HepG2 (cell line): Measurements from ENCODE around the gene RRP8. TPM values are rescaled to one million over a fixed set of nuclear protein-coding genes. Genes with fewer than 3 reads are reported as not detected.

Source experiments
- GATAD2A ChIP-seq: IDR thresholded peaks from 2 replicates; pipeline ENCODE4 v1.6.1; 2016
- HNRNPL ChIP-seq: fragments of 200-400 bp; formaldehyde crosslinking; IDR thresholded peaks from 2 replicates; pipeline ENCODE4 v1.6.1; 2017; ENCODE audit warnings: mild to moderate bottlenecking, low read depth, low read length
- IKZF4 ChIP-seq: sonication (generic); formaldehyde crosslinking; IDR thresholded peaks from 2 replicates; pipeline ENCODE4 v1.5.1; 2020; ENCODE audit warnings: borderline replicate concordance, mild to moderate bottlenecking, low read depth, missing genetic modification reagents; ENCODE audit errors: not compliant biosample characterization
- KDM2A ChIP-seq: sonication (generic); formaldehyde crosslinking; IDR thresholded peaks from 2 replicates; pipeline ENCODE4 v1.4.0; 2020; ENCODE audit warnings: low read depth, missing genetic modification reagents, borderline replicate concordance
- MED1 ChIP-seq: sonication (generic); formaldehyde crosslinking; IDR thresholded peaks from 2 replicates; pipeline ENCODE4 v1.4.0; 2020; ENCODE audit warnings: missing genetic modification reagents
- NKX3-1 ChIP-seq: sonication (generic); formaldehyde crosslinking; IDR thresholded peaks from 2 replicates; pipeline ENCODE4 v1.5.0; 2020; ENCODE audit warnings: missing genetic modification reagents
- NONO ChIP-seq, 2 experiments: fragments of 450-650 bp in 1 of 2; sonication (generic) in 1 of 2; formaldehyde crosslinking in 1 of 2; IDR thresholded peaks in 1 of 2; conservative IDR thresholded peaks in 1 of 2; 2 replicates each; pipeline versions ENCODE4 v1.6.1 to v1.8.0; 2017 to 2022; ENCODE audit warnings: mild to moderate bottlenecking in 1 of 2, missing genetic modification reagents in 1 of 2, moderate library complexity in 1 of 2
- NR2F2 ChIP-seq: IDR thresholded peaks from 2 replicates; pipeline ENCODE4 v1.6.1; 2012; ENCODE audit warnings: low read depth, inconsistent platforms, borderline replicate concordance
- RXRB ChIP-seq: IDR thresholded peaks from 2 replicates; pipeline ENCODE4 v1.6.1; 2016; ENCODE audit warnings: borderline replicate concordance, missing genetic modification reagents, missing compliant biosample characterization
- SOX13 ChIP-seq, 3 experiments: fragments of 450-650 bp in 1 of 3; sonication (generic) in 1 of 3; formaldehyde crosslinking in 1 of 3; IDR thresholded peaks in 2 of 3; conservative IDR thresholded peaks in 1 of 3; 2 replicates each; pipeline versions ENCODE4 v1.5.0 to v1.6.1; 2016 to 2020; ENCODE audit warnings: antibody characterized with exemption in 1 of 3, mild to moderate bottlenecking in 1 of 3, missing compliant biosample characterization in 1 of 3, missing genetic modification reagents in 1 of 3, moderate library complexity in 1 of 3
- SP5 ChIP-seq: IDR thresholded peaks from 2 replicates; pipeline ENCODE4 v1.6.1; 2016; ENCODE audit warnings: low read depth, borderline replicate concordance
- ZBTB42 ChIP-seq: sonication (generic); formaldehyde crosslinking; IDR thresholded peaks from 2 replicates; pipeline ENCODE4 v1.5.0; 2020; ENCODE audit warnings: mild to moderate bottlenecking, missing genetic modification reagents
- ZNF230 ChIP-seq: sonication (generic); formaldehyde crosslinking; IDR thresholded peaks from 2 replicates; pipeline ENCODE4 v1.4.0; 2020; ENCODE audit warnings: mild to moderate bottlenecking, missing genetic modification reagents
- ZNF557 ChIP-seq: sonication (generic); formaldehyde crosslinking; IDR thresholded peaks from 2 replicates; pipeline ENCODE4 v1.4.0; 2020; ENCODE audit warnings: missing genetic modification reagents
- polyA plus RNA-seq, 8 experiments: library from polyadenylated mRNA; depleted of rRNA in 3 of 8; stranded (reverse) in 7 of 8; unstranded in 1 of 8; fragments of >200 nt; fragmentation: Illumina TruSeq in 4 of 8; extraction: Trizol in 4 of 8; gene quantifications; 2 replicates each; pipeline versions ENCODE4 v1.2.1 to v1.2.3, GENCODE V29; 2011 to 2016; ENCODE audit warnings: low read depth in 4 of 8, missing spikeins in 1 of 8, mixed read lengths in 1 of 8; ENCODE audit not compliant: insufficient read depth in 1 of 8
- total RNA-seq, 5 experiments: library from RNA; depleted of rRNA; stranded (reverse); fragments of >200 nt; fragmentation: Illumina TruSeq; extraction: Trizol; gene quantifications; 2 replicates each; pipeline ENCODE4 v1.2.3, GENCODE V29; 2016; ENCODE audit warnings: low read depth in 1 of 5
- TF ChIP-seq, protein P1 (sequence below): sonication (generic); formaldehyde crosslinking; IDR thresholded peaks from 2 replicates; pipeline ENCODE4 v1.8.0; 2023; ENCODE audit warnings: mild to moderate bottlenecking, missing genetic modification reagents
- TF ChIP-seq, protein P2 (sequence below): sonication (generic); formaldehyde crosslinking; conservative IDR thresholded peaks from 2 replicates; pipeline ENCODE4 v1.4.0; 2020; ENCODE audit warnings: missing genetic modification reagents
- TF ChIP-seq, protein P3 (sequence below): fragments of 450-650 bp; IDR thresholded peaks from 2 replicates; pipeline ENCODE4 v1.6.1; 2016
- TF ChIP-seq, protein P4 (sequence below): sonication (generic); formaldehyde crosslinking; IDR thresholded peaks from 2 replicates; pipeline ENCODE4 v1.5.0; 2020; ENCODE audit warnings: mild to moderate bottlenecking, missing genetic modification reagents, moderate library complexity
- TF ChIP-seq, protein P5 (sequence below): sonication (generic); formaldehyde crosslinking; IDR thresholded peaks from 2 replicates; pipeline ENCODE4 v1.4.0; 2020; ENCODE audit warnings: mild to moderate bottlenecking, missing genetic modification reagents

Gene RRP8
- total and polyA plus RNA-seq, 2 of the 13 experiments (the other 11 are each of a cell fraction or from before 2014, with no cell fraction given) = 7.2 to 21.6 TPM

DNA sequence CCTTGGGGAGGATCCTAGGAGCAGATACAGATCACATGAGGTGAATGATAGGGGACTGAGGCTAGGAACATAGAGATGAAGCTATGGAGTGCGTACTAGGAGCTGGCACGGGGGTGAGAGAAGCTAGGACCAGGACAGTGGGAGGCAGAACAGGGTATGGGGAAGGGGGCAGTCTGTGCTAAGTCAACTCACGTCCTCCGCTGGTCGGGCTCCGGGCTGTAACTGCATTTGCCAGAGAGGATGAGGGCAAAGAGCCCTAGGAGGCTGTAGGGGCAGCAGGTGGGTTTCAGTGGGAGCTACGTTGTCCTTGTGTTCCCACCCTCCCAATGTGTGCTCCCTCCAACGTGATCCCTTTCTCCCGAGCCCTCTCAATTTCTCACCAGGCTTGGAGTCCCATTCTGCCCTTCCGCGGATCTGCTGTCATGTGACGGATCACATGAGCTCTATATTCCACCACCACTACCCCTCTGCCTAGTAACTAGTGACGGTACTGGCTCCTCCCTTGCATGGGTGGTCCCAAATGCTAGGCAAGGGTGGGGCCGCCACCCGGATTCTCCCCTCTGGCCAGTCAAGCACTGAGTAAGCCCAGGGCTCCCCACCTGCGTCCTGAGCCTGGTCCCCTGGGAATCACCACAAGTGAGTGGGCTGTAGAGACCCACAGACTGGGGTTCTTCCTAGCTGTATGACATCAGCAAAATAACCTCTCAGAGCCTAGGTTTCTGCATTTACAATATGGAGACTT, 15.8 kb upstream of the RRP8 start, which contains the start of gene TPP1 (continued):
- TF ChIP-seq SP5 (CRISPR knock-in tag) = 0 out of 2 replicates have a peak, but pooled peaks have one; percentile 32
- TF ChIP-seq NONO (IDR thresholded peaks at IDR 0.05) = no peak
- TF ChIP-seq NONO (CRISPR knock-in tag; conservative IDR thresholded peaks at IDR 0.05) = peak; percentile 30; the same call in 1 of the 2 replicates
- peak; percentile 60 for TF ChIP-seq IKZF4 (CRISPR knock-in tag)
- TF ChIP-seq ZNF557 (CRISPR knock-in tag) = no peak
- TF ChIP-seq, protein P1, sequence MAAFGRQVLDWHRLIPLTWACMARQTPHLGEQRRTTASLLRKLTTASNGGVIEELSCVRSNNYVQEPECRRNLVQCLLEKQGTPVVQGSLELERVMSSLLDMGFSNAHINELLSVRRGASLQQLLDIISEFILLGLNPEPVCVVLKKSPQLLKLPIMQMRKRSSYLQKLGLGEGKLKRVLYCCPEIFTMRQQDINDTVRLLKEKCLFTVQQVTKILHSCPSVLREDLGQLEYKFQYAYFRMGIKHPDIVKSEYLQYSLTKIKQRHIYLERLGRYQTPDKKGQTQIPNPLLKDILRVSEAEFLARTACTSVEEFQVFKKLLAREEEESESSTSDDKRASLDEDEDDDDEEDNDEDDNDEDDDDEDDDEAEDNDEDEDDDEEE = no peak
- TF ChIP-seq ZNF230 (CRISPR knock-in tag) = 0 out of 2 replicates have a peak, but pooled peaks have one; percentile 39
- 0 out of 2 replicates have a peak, but pooled peaks have one; percentile 61 for TF ChIP-seq ZBTB42 (CRISPR knock-in tag)
- peak; percentile 68; the same call in 1 of the 2 replicates for TF ChIP-seq HNRNPL
- TF ChIP-seq, protein P2, sequence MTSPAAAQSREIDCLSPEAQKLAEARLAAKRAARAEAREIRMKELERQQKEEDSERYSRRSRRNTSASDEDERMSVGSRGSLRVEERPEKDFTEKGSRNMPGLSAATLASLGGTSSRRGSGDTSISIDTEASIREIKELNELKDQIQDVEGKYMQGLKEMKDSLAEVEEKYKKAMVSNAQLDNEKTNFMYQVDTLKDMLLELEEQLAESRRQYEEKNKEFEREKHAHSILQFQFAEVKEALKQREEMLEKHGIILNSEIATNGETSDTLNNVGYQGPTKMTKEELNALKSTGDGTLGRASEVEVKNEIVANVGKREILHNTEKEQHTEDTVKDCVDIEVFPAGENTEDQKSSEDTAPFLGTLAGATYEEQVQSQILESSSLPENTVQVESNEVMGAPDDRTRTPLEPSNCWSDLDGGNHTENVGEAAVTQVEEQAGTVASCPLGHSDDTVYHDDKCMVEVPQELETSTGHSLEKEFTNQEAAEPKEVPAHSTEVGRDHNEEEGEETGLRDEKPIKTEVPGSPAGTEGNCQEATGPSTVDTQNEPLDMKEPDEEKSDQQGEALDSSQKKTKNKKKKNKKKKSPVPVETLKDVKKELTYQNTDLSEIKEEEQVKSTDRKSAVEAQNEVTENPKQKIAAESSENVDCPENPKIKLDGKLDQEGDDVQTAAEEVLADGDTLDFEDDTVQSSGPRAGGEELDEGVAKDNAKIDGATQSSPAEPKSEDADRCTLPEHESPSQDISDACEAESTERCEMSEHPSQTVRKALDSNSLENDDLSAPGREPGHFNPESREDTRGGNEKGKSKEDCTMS (CRISPR knock-in tag) = no peak
- TF ChIP-seq GATAD2A (CRISPR knock-in tag) = peak; percentile 68
- no peak for TF ChIP-seq NKX3-1 (CRISPR knock-in tag)
- TF ChIP-seq, protein P3, sequence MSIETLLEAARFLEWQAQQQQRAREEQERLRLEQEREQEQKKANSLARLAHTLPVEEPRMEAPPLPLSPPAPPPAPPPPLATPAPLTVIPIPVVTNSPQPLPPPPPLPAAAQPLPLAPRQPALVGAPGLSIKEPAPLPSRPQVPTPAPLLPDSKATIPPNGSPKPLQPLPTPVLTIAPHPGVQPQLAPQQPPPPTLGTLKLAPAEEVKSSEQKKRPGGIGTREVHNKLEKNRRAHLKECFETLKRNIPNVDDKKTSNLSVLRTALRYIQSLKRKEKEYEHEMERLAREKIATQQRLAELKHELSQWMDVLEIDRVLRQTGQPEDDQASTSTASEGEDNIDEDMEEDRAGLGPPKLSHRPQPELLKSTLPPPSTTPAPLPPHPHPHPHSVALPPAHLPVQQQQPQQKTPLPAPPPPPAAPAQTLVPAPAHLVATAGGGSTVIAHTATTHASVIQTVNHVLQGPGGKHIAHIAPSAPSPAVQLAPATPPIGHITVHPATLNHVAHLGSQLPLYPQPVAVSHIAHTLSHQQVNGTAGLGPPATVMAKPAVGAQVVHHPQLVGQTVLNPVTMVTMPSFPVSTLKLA = peak; percentile 74
- TF ChIP-seq RXRB (CRISPR knock-in tag) = no peak
- TF ChIP-seq KDM2A (CRISPR knock-in tag) = 0 out of 2 replicates have a peak, but pooled peaks have one; percentile 41
- peak; percentile 45; the same call in 1 of the 2 replicates for TF ChIP-seq MED1
- peak; percentile 32; the same call in 1 of the 2 replicates for TF ChIP-seq NR2F2
- TF ChIP-seq, protein P4, sequence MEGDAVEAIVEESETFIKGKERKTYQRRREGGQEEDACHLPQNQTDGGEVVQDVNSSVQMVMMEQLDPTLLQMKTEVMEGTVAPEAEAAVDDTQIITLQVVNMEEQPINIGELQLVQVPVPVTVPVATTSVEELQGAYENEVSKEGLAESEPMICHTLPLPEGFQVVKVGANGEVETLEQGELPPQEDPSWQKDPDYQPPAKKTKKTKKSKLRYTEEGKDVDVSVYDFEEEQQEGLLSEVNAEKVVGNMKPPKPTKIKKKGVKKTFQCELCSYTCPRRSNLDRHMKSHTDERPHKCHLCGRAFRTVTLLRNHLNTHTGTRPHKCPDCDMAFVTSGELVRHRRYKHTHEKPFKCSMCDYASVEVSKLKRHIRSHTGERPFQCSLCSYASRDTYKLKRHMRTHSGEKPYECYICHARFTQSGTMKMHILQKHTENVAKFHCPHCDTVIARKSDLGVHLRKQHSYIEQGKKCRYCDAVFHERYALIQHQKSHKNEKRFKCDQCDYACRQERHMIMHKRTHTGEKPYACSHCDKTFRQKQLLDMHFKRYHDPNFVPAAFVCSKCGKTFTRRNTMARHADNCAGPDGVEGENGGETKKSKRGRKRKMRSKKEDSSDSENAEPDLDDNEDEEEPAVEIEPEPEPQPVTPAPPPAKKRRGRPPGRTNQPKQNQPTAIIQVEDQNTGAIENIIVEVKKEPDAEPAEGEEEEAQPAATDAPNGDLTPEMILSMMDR (CRISPR knock-in tag) = peak; percentile 18; the same call in 1 of the 2 replicates
- no peak for TF ChIP-seq SOX13 (IDR thresholded peaks at IDR 0.05)
- 0 out of 4 replicates have a peak, but pooled peaks of 1 of the 2 experiments have one; percentile 11 for TF ChIP-seq SOX13 (CRISPR knock-in tag; conservative IDR thresholded peaks at IDR 0.05 in 1 of 2, IDR thresholded peaks at IDR 0.05 in 1 of 2)
- TF ChIP-seq, protein P5, sequence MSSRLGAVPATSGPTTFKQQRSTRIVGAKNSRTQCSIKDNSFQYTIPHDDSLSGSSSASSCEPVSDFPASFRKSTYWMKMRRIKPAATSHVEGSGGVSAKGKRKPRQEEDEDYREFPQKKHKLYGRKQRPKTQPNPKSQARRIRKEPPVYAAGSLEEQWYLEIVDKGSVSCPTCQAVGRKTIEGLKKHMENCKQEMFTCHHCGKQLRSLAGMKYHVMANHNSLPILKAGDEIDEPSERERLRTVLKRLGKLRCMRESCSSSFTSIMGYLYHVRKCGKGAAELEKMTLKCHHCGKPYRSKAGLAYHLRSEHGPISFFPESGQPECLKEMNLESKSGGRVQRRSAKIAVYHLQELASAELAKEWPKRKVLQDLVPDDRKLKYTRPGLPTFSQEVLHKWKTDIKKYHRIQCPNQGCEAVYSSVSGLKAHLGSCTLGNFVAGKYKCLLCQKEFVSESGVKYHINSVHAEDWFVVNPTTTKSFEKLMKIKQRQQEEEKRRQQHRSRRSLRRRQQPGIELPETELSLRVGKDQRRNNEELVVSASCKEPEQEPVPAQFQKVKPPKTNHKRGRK (CRISPR knock-in tag) = no peak
